Duodenal mucosa (tissue), 2 donors: Measurements from ENCODE around the gene TLE5.
"Not testable (repeated sequence)": the region's sequence is repeated elsewhere in the genome, so short reads cannot be mapped to it uniquely, and the experiment has no call there.

ENCODE experiments used
- H3K27ac ChIP-seq: one replicate; pipeline ENCODE4 v1.7.0; 2013; ENCODE audit warnings: low read depth, low read length
- H3K27me3 ChIP-seq, 2 donors: one replicate each; pipeline ENCODE4 v1.7.0; 2013; ENCODE audit warnings: low read length in 2 of 2, control low read depth in 1 of 2; ENCODE audit not compliant: insufficient read depth in 2 of 2, control insufficient read depth in 1 of 2
- H3K36me3 ChIP-seq, 2 donors: one replicate each; pipeline ENCODE4 v1.7.0; 2013; ENCODE audit warnings: low read length in 2 of 2, control low read depth in 1 of 2; ENCODE audit not compliant: insufficient read depth in 2 of 2, control insufficient read depth in 1 of 2
- H3K4me1 ChIP-seq, 2 donors: one replicate each; pipeline ENCODE4 v1.7.0; 2013; ENCODE audit warnings: low read length in 2 of 2, control low read depth in 1 of 2; ENCODE audit not compliant: insufficient read depth in 2 of 2, control insufficient read depth in 1 of 2
- H3K4me3 ChIP-seq, 2 donors: one replicate each; pipeline ENCODE4 v1.7.0; 2013; ENCODE audit warnings: low read length in 2 of 2, low read depth in 1 of 2
- H3K9ac ChIP-seq, 2 donors: one replicate each; pipeline ENCODE4 v1.7.0; 2013; ENCODE audit warnings: low read length in 2 of 2, low read depth in 1 of 2
- H3K9me3 ChIP-seq, 2 donors: one replicate each; pipeline ENCODE4 v1.7.0; 2013; ENCODE audit warnings: low read length in 2 of 2, control low read depth in 1 of 2; ENCODE audit not compliant: control insufficient read depth in 1 of 2

The TLE5 gene

DNA sequence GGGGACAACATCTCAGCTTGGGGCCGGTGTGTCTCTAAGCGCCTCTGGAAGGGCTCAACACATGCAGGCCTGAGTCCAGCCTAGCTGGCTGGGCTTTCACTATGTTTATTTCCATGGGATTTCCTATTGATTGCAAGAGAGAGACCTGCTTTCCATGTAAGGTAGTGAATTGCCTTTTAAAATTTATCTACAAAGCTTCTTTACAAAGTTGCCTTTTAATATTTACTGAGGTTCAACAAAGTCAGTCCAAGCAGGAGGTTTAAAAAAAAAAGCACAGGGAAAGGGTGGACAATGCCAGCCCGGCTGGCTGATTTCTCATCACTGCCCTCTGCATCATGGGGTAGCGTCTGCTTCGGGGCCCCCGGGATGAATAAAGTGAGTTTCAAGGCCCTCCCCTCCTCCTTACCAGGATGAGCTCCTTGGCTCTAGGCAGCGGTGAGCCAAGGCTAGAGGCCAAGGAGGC lies 49.0 kb downstream of the TLE5 start:
- no peak overlapping the region for H3K9ac ChIP-seq
- H3K27ac ChIP-seq, result no peak overlapping the region
- H3K36me3 ChIP-seq, result peaks cover 5 to 14% of the 10 kb centered on the region in 2 donors
- no peaks in the 10 kb centered on the region for H3K4me1 ChIP-seq
- no peaks in the 10 kb centered on the region for H3K27me3 ChIP-seq
- no peak overlapping the region for H3K4me3 ChIP-seq
- H3K9me3 ChIP-seq, result no peaks in the 10 kb centered on the region

- H3K27ac ChIP-seq, result no peak overlapping the region
Measured at GRCh38 chr19:3012621-3013262, 49.6 kb downstream of the TLE5 start.

GRCh38 chr19:3012059-3012458 lies 50.2 kb downstream of the TLE5 start:
- not testable (repeated sequence) for H3K27me3 ChIP-seq, H3K9me3 ChIP-seq, H3K27ac ChIP-seq, H3K9ac ChIP-seq, H3K4me3 ChIP-seq, H3K4me1 ChIP-seq
- H3K36me3 ChIP-seq, result peaks cover 5 to 14% of the 10 kb centered on the region in 2 donors

More at GRCh38 chr19:3012621-3013262, 49.6 kb downstream of the TLE5 start:
- Histone ChIP-seq H3K9me3 (no peaks in the 10 kb centered on the region), H3K4me3 (no peak overlapping the region), H3K27me3 (no peaks in the 10 kb centered on the region), H3K4me1 (no peaks in the 10 kb centered on the region), H3K9ac (no peak overlapping the region), H3K36me3 (peaks cover 5 to 14% of the 10 kb centered on the region in 2 donors)

- H3K9me3 ChIP-seq, result no peaks in the 10 kb centered on the region
- H3K9ac ChIP-seq, result no peak overlapping the region
- H3K36me3 ChIP-seq, result peaks cover 5 to 14% of the 10 kb centered on the region in 2 donors
- no peaks in the 10 kb centered on the region for H3K4me1 ChIP-seq
- no peaks in the 10 kb centered on the region for H3K27me3 ChIP-seq
- no peak overlapping the region for H3K4me3 ChIP-seq
- no peak overlapping the region for H3K27ac ChIP-seq
Measured at GRCh38 chr19:3010871-3011270, 51.4 kb downstream of the TLE5 start.

DNA sequence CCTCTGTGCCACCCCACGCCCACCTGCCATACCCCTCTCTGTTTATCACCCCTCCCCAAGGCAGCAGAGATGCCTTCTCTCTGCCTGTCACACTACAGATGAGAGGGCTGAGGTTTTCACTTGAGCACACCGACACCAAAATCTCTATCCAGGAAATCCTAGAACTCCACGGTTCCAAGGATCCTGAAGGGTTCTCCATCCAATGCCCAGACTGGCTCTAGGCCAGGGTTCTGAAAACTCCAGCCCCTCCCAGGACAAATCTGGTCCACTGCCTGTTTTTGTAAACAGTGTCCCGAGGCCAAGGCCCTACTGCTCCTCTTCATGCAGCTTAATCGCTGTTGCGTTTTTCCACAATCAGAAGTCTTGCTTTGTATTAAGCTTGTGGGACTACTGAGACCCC lies 53.3 kb downstream of the TLE5 start:
- Histone ChIP-seq H3K36me3 (peaks cover 5 to 14% of the 10 kb centered on the region in 2 donors), H3K4me1 (no peaks in the 10 kb centered on the region), H3K9me3 (no peaks in the 10 kb centered on the region), H3K27ac (no peak overlapping the region), H3K4me3 (no peak overlapping the region), H3K9ac (no peak overlapping the region), H3K27me3 (no peaks in the 10 kb centered on the region)

DNA sequence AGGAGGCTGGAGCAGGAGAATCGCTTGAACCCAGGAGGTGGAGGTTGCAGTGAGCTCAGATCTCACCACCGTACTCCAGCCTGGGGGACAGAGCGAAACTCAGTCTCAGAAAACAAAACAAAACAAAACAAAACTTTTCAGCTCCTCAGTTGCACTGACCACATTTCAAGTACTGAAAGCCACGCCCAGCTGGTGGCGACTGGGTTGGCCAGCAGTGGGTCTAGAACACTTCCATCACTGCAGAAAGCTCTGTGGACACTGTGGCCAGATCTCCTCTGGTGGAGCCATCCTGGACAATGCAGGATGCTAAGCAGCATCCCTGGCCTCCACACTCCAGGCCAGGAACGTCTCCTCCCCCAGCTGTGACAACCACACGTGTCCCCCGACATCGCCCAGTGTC lies 54.3 kb downstream of the TLE5 start:
- Histone ChIP-seq H3K36me3 (peaks cover 5 to 14% of the 10 kb centered on the region in 2 donors), H3K9ac (no peak overlapping the region), H3K4me1 (no peaks in the 10 kb centered on the region), H3K9me3 (no peaks in the 10 kb centered on the region), H3K4me3 (no peak overlapping the region), H3K27ac (no peak overlapping the region), H3K27me3 (no peaks in the 10 kb centered on the region)

- Histone ChIP-seq H3K4me3 (no peak overlapping the region), H3K36me3 (peaks cover 5 to 9% of the 10 kb centered on the region in 2 donors), H3K4me1 (no peaks in the 10 kb centered on the region), H3K9ac (no peak overlapping the region), H3K27me3 (no peaks in the 10 kb centered on the region), H3K9me3 (no peaks in the 10 kb centered on the region), H3K27ac (no peak overlapping the region)
Measured at GRCh38 chr19:3006075-3006767, 56.1 kb downstream of the TLE5 start.

DNA sequence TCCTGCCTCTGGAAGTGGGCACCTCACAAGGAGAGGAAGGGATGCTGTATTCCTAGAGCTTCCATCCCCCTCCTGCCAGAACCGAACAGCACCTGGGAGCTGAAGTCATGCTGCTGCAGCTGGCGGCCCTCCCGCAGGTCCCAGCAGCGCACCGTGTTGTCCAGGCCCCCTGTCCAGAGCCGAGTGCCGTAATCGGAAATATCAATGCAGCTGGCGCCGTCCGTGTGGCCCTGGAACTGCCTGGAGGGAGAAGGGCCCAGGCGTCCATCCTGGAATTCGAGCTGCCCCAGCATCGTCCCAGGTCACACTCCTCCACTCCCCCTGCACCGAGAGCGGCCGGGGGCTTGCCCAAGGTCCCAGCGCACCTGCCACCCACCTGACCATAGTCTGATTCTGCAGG lies 57.0 kb downstream of the TLE5 start:
- Histone ChIP-seq H3K4me3 (no peak overlapping the region), H3K27me3 (no peaks in the 10 kb centered on the region), H3K27ac (no peak overlapping the region), H3K4me1 (no peaks in the 10 kb centered on the region), H3K9ac (no peak overlapping the region), H3K36me3 (peaks cover 5 to 6% of the 10 kb centered on the region in 2 donors), H3K9me3 (no peaks in the 10 kb centered on the region)

GRCh38 chr19:3004522-3004921 lies 57.8 kb downstream of the TLE5 start:
- Histone ChIP-seq H3K27me3 (no peaks in the 10 kb centered on the region), H3K9ac (no peak overlapping the region), H3K4me3 (no peak overlapping the region), H3K27ac (no peak overlapping the region), H3K4me1 (no peaks in the 10 kb centered on the region), H3K9me3 (no peaks in the 10 kb centered on the region), H3K36me3 (peaks cover 5 to 6% of the 10 kb centered on the region in 2 donors)

DNA sequence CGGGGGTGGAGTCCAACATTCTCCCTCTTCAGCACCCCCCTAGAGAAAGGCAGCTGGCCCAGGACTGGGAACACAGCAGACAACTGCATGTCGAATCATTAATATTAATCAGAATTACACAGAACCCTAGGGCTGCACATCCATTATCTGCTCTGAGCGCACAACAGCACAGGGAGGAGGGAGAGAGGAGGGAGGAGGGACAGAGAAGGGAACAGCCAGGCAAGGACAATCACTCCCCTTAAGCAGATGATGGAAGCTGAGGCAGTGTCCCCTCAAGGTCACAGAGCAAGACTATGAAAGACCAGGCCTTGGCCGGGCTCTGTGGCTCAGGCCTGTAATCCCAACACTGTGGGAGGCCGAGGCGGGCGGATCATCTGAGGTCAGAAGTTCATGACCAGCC lies 59.2 kb downstream of the TLE5 start:
- H3K27ac ChIP-seq, result no peak overlapping the region
- peaks cover 5 to 6% of the 10 kb centered on the region in 2 donors for H3K36me3 ChIP-seq
- H3K4me3 ChIP-seq, result no peak overlapping the region
- H3K9ac ChIP-seq, result no peak overlapping the region
- H3K4me1 ChIP-seq, result no peaks in the 10 kb centered on the region
- H3K27me3 ChIP-seq, result no peaks in the 10 kb centered on the region
- H3K9me3 ChIP-seq, result no peaks in the 10 kb centered on the region
